Mesendoderm (in vitro differentiated cells): ENCODE data around the gene PLPPR3.
"Not testable (repeated sequence)": the region's sequence is repeated elsewhere in the genome, so short reads cannot be mapped to it uniquely, and the experiment has no call there.

ENCODE experiments used
- DNase-seq: peaks from one replicate; pipeline ENCODE4 v3.0.0; 2013
- H2AK5ac ChIP-seq: 2 replicates; pipeline ENCODE4 v1.6.1; 2013; ENCODE audit warnings: low read length, inconsistent platforms
- H2BK120ac ChIP-seq: 2 replicates; pipeline ENCODE4 v1.6.1; 2013; ENCODE audit warnings: low read depth, mild to moderate bottlenecking, low read length, moderate library complexity, mixed read lengths
- H2BK15ac ChIP-seq: replicated peaks from 2 replicates; pipeline ENCODE4 v1.6.1; 2013; ENCODE audit warnings: low read depth, mild to moderate bottlenecking, moderate library complexity
- H2BK5ac ChIP-seq: 2 replicates; pipeline ENCODE4 v1.6.1; 2013; ENCODE audit warnings: low read length, inconsistent platforms
- H3K18ac ChIP-seq: 2 replicates; pipeline ENCODE4 v1.6.1; 2013; ENCODE audit warnings: mild to moderate bottlenecking, low read length, mixed read lengths
- H3K23ac ChIP-seq: one replicate; pipeline ENCODE4 v1.6.1; 2013; ENCODE audit warnings: low read length
- H3K27ac ChIP-seq: 2 replicates; pipeline ENCODE4 v1.5.1; 2013; ENCODE audit warnings: low read depth, mild to moderate bottlenecking, inconsistent platforms, low read length, moderate library complexity
- H3K27me3 ChIP-seq: 2 replicates; pipeline ENCODE4 v1.6.1; 2013; ENCODE audit warnings: low read length, control low read depth, mild to moderate bottlenecking, inconsistent platforms; ENCODE audit not compliant: insufficient read depth, poor library complexity
- H3K36me3 ChIP-seq: 2 replicates; pipeline ENCODE4 v1.6.1; 2013; ENCODE audit warnings: low read length, inconsistent platforms; ENCODE audit not compliant: control insufficient read depth, insufficient read depth
- H3K4ac ChIP-seq: one replicate; pipeline ENCODE4 v1.6.1; 2013; ENCODE audit warnings: low read depth, mild to moderate bottlenecking, low read length, moderate library complexity
- H3K4me1 ChIP-seq: 2 replicates; pipeline ENCODE4 v1.6.1; 2013; ENCODE audit warnings: low read depth, low read length, inconsistent platforms; ENCODE audit not compliant: control insufficient read depth
- H3K4me2 ChIP-seq: 2 replicates; pipeline ENCODE4 v1.6.1; 2013; ENCODE audit warnings: low read length
- H3K4me3 ChIP-seq: 2 replicates; pipeline ENCODE4 v1.5.1; 2013; ENCODE audit warnings: mild to moderate bottlenecking, low read length
- H3K56ac ChIP-seq: one replicate; pipeline ENCODE4 v1.6.1; 2013; ENCODE audit warnings: low read length
- H3K79me1 ChIP-seq: 2 replicates; pipeline ENCODE4 v1.6.1; 2013; ENCODE audit warnings: low read length, inconsistent platforms
- H3K79me2 ChIP-seq: 2 replicates; pipeline ENCODE4 v1.6.1; 2013; ENCODE audit warnings: mild to moderate bottlenecking, low read length; ENCODE audit not compliant: control insufficient read depth, insufficient read depth
- H3K9ac ChIP-seq: 2 replicates; pipeline ENCODE4 v1.6.1; 2013; ENCODE audit warnings: low read length, inconsistent platforms
- H4K5ac ChIP-seq: one replicate; pipeline ENCODE4 v1.6.1; 2013; ENCODE audit warnings: low read length
- H4K8ac ChIP-seq: one replicate; pipeline ENCODE4 v1.6.1; 2013; ENCODE audit warnings: low read depth, mild to moderate bottlenecking, control low read depth, low read length, moderate library complexity
- WGBS: extraction: QIAGEN DNeasy Blood & Tissue Kit; methylation state at CpG from one replicate; pipeline ENCODE4 v1.1.7; 2013; ENCODE audit warnings: low lambda C conversion rate, missing lambda C conversion rate; ENCODE audit not compliant: insufficient coverage; ENCODE audit errors: extremely low coverage; 5-methylcytosine and 5-hydroxymethylcytosine counted together

The PLPPR3 gene

GRCh38 chr19:855142-855541 is 33.4 kb upstream of the PLPPR3 start:
- no peaks in the 10 kb centered on the region for H3K79me2 ChIP-seq
- no peak for DNase-seq
- H3K36me3 ChIP-seq = no peaks in the 10 kb centered on the region
- no CpG with 5 or more reads among the region's 12 CpGs for WGBS
- H3K23ac ChIP-seq = no peak overlapping the region
- H3K4ac ChIP-seq = no peak overlapping the region
- no peak overlapping the region for H2AK5ac ChIP-seq
- no peak overlapping the region for H4K5ac ChIP-seq
- H2BK120ac ChIP-seq = no peak overlapping the region
- H3K4me2 ChIP-seq = no peak overlapping the region
- no peak overlapping the region for H3K9ac ChIP-seq
- no peak overlapping the region for H3K4me3 ChIP-seq
- H3K27me3 ChIP-seq = peaks cover 4% of the 10 kb centered on the region
- H3K18ac ChIP-seq = no peak overlapping the region
- no peak overlapping the region for H2BK15ac ChIP-seq
- no peak overlapping the region for H2BK5ac ChIP-seq
- H3K27ac ChIP-seq = no peak overlapping the region
- H3K79me1 ChIP-seq = no peaks in the 10 kb centered on the region
- H4K8ac ChIP-seq = no peak overlapping the region
- no peak overlapping the region for H3K56ac ChIP-seq
- no peaks in the 10 kb centered on the region for H3K4me1 ChIP-seq

GRCh38 chr19:854549-854948 is 32.8 kb upstream of the PLPPR3 start:
- H3K18ac ChIP-seq = no peak overlapping the region
- H3K4me3 ChIP-seq = no peak overlapping the region
- H3K36me3 ChIP-seq = no peaks in the 10 kb centered on the region
- H3K4me2 ChIP-seq = no peak overlapping the region
- no peak overlapping the region for H2AK5ac ChIP-seq
- H3K79me1 ChIP-seq = no peaks in the 10 kb centered on the region
- DNase-seq = no peak
- H3K4me1 ChIP-seq = no peaks in the 10 kb centered on the region
- no peaks in the 10 kb centered on the region for H3K79me2 ChIP-seq
- H2BK15ac ChIP-seq = no peak overlapping the region
- H3K27me3 ChIP-seq = no peaks in the 10 kb centered on the region
- H4K5ac ChIP-seq = no peak overlapping the region
- no peak overlapping the region for H3K9ac ChIP-seq
- H3K27ac ChIP-seq = no peak overlapping the region
- H3K56ac ChIP-seq = no peak overlapping the region
- no peak overlapping the region for H4K8ac ChIP-seq
- H3K4ac ChIP-seq = no peak overlapping the region
- no peak overlapping the region for H2BK120ac ChIP-seq
- no CpG with 5 or more reads among the region's 6 CpGs for whole genome bisulfite sequencing
- no peak overlapping the region for H3K23ac ChIP-seq
- H2BK5ac ChIP-seq = no peak overlapping the region

GRCh38 chr19:853614-854220 is 32.0 kb upstream of the PLPPR3 start:
- not testable (repeated sequence) for H2AK5ac ChIP-seq, H3K79me2 ChIP-seq, DNase-seq, H4K5ac ChIP-seq, H4K8ac ChIP-seq, H3K36me3 ChIP-seq, H3K4me2 ChIP-seq, H2BK5ac ChIP-seq, H3K9ac ChIP-seq, H3K27me3 ChIP-seq, H3K79me1 ChIP-seq, H3K18ac ChIP-seq, H3K27ac ChIP-seq, H3K23ac ChIP-seq, H3K4me3 ChIP-seq, H3K4me1 ChIP-seq, H3K56ac ChIP-seq, H3K4ac ChIP-seq, H2BK120ac ChIP-seq, H2BK15ac ChIP-seq
- WGBS = no CpG with 5 or more reads among the region's 17 CpGs

GRCh38 chr19:853014-853585 is 31.3 kb upstream of the PLPPR3 start:
- H3K27ac ChIP-seq = no peak overlapping the region
- H3K4me3 ChIP-seq = no peak overlapping the region
- H4K8ac ChIP-seq = no peak overlapping the region
- no peaks in the 10 kb centered on the region for H3K36me3 ChIP-seq
- no peak overlapping the region for H3K56ac ChIP-seq
- no peaks in the 10 kb centered on the region for H3K79me2 ChIP-seq
- H3K4ac ChIP-seq = no peak overlapping the region
- H2BK15ac ChIP-seq = no peak overlapping the region
- no peak overlapping the region for H3K9ac ChIP-seq
- no peak overlapping the region for H2BK5ac ChIP-seq
- no CpG with 5 or more reads among the region's 67 CpGs for WGBS
- H3K4me2 ChIP-seq = no peak overlapping the region
- no peak overlapping the region for H2AK5ac ChIP-seq
- H3K18ac ChIP-seq = no peak overlapping the region
- no peak overlapping the region for H2BK120ac ChIP-seq
- H4K5ac ChIP-seq = no peak overlapping the region
- H3K27me3 ChIP-seq = no peaks in the 10 kb centered on the region
- H3K23ac ChIP-seq = no peak overlapping the region
- DNase-seq = no peak
- H3K79me1 ChIP-seq = no peaks in the 10 kb centered on the region
- no peaks in the 10 kb centered on the region for H3K4me1 ChIP-seq

GRCh38 chr19:852136-853013 is 30.6 kb upstream of the PLPPR3 start, which contains the start of gene ELANE:
Gene ELANE, plus strand, starts transcription at chr19:852303. Its CDS starts 26 bp downstream, at chr19:852329.
- H3K4me3 ChIP-seq = no peak within 1 kb of the TSS
- no peak within 1 kb of the TSS for H2BK15ac ChIP-seq
- H3K79me2 ChIP-seq = no peaks in the 10 kb centered on the region
- no peak within 1 kb of the TSS for H3K4ac ChIP-seq
- H2AK5ac ChIP-seq = no peak within 1 kb of the TSS
- no peak within 1 kb of the TSS for H2BK5ac ChIP-seq
- WGBS = no CpG with 5 or more reads among the region's 55 CpGs
- H4K5ac ChIP-seq = no peak within 1 kb of the TSS
- no peak within 1 kb of the TSS for H3K56ac ChIP-seq
- no peak within 1 kb of the TSS for H3K18ac ChIP-seq
- no peak within 1 kb of the TSS for H3K9ac ChIP-seq
- no peak within 1 kb of the TSS for H4K8ac ChIP-seq
- H2BK120ac ChIP-seq = no peak within 1 kb of the TSS
- H3K27me3 ChIP-seq = no peaks in the 10 kb centered on the region
- DNase-seq = no peak
- no peak within 1 kb of the TSS for H3K27ac ChIP-seq
- H3K4me2 ChIP-seq = no peak within 1 kb of the TSS
- H3K23ac ChIP-seq = no peak within 1 kb of the TSS
- H3K4me1 ChIP-seq = no peaks in the 10 kb centered on the region
- no peaks in the 10 kb centered on the region for H3K79me1 ChIP-seq
- no peaks in the 10 kb centered on the region for H3K36me3 ChIP-seq
